ENCODE results near the gene ZNF211. TPM values are rescaled to one million over a fixed set of nuclear protein-coding genes. Genes with fewer than 3 reads are reported as not detected.

Gene ZNF211
- total RNA-seq, 1 experiment from 2014 or later = 10.1 TPM

DNA sequence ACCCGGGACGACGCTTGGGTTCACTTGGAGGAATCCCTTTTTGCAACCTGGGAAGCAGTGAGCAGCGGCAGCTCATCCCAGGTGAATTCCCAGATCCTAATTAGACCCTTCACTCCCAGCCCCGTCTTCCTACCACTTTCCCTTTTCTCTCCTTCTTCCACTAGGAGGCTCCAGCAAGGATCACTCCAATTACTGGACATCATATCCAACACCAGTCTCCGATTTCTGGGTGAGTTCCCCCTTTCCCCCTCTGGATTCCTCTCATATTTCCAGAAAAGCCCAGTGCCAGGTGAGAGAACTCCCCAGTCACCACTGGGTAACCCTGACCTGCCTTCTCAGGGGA, 18.7 kb downstream of the ZNF211 start:
- no peaks in the 10 kb centered on the region for H3K36me3 ChIP-seq (ENCODE audit: low read depth, low read length)
- no peak overlapping the region for H3K9ac ChIP-seq (ENCODE audit: low read length)
- no peaks in the 10 kb centered on the region for H4K20me1 ChIP-seq (ENCODE audit: low read length)
- intact Hi-C loops (cut with micrococcal nuclease) = no loop called here
- DNase-seq = no peak
- H2AFZ ChIP-seq (ENCODE audit: low read length) = no peak overlapping the region
- ChIA-PET CTCF (no interaction called here), POLR2A (ENCODE audit: unreplicated experiment) (no interaction called here)
- H3K9me2 ChIP-seq (replicated peaks; ENCODE audit: low read length) = no peaks in the 10 kb centered on the region
- no TSS peak for BruUV-seq (replicated peaks)
- no peak overlapping the region for H3K4me2 ChIP-seq (ENCODE audit: low read length)
- TF ChIP-seq, protein P1, sequence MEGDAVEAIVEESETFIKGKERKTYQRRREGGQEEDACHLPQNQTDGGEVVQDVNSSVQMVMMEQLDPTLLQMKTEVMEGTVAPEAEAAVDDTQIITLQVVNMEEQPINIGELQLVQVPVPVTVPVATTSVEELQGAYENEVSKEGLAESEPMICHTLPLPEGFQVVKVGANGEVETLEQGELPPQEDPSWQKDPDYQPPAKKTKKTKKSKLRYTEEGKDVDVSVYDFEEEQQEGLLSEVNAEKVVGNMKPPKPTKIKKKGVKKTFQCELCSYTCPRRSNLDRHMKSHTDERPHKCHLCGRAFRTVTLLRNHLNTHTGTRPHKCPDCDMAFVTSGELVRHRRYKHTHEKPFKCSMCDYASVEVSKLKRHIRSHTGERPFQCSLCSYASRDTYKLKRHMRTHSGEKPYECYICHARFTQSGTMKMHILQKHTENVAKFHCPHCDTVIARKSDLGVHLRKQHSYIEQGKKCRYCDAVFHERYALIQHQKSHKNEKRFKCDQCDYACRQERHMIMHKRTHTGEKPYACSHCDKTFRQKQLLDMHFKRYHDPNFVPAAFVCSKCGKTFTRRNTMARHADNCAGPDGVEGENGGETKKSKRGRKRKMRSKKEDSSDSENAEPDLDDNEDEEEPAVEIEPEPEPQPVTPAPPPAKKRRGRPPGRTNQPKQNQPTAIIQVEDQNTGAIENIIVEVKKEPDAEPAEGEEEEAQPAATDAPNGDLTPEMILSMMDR (conservative IDR thresholded peaks at IDR 0.05; ENCODE audit: low read depth, low read length) = peak; percentile 11; the same call in 1 of the 2 replicates
- TF ChIP-seq EZH2phosphoT487 (IDR thresholded peaks at IDR 0.05; ENCODE audit: borderline replicate concordance, low read length) (no peak), EZH2 (IDR thresholded peaks at IDR 0.05; ENCODE audit: low read length, unreplicated experiment) (no peak)
- H3K79me2 ChIP-seq (ENCODE audit: low read length) = no peaks in the 10 kb centered on the region
- H3F3A ChIP-seq (ENCODE audit: low read length, unreplicated experiment) = no peaks in the 10 kb centered on the region
- H3K4me1 ChIP-seq (ENCODE audit: insufficient read depth, low read length) = no peaks in the 10 kb centered on the region
- H3K9me3 ChIP-seq (ENCODE audit: low read length) = peaks cover 17% of the 10 kb centered on the region; the same call in 1 of the 2 replicates
- no peak for ATAC-seq
- no peaks in the 10 kb centered on the region for H3K27me3 ChIP-seq (ENCODE audit: low read length)
- no peak overlapping the region for H3K4me3 ChIP-seq (ENCODE audit: low read length)
- H3K27ac ChIP-seq (ENCODE audit: low read length) = no peak overlapping the region

DNA sequence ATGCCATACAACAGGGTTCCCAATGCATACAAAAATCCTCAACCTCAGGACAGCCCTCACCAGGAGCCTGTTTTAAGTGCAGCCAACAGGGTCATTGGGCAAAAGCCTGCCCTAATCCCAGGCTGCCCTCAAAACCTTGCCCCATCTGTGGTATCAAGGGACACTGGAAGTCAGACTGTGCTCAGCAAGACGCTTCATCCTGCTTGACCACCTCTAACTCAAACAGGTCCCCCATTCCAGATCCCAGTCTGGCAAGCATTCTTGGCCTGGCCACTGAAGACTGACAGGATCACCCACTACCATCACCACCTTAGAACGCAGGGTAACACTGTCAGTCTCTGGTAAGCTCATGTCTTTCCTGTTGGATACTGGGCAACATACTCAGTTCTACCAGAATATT, 20.7 kb downstream of the ZNF211 start:
- POLR2A ChIA-PET (ENCODE audit: unreplicated experiment) = no interaction called here
- H3K9ac ChIP-seq (ENCODE audit: low read length) = no peak overlapping the region
- no peaks in the 10 kb centered on the region for H3K79me2 ChIP-seq (ENCODE audit: low read length)
- H3K9me2 ChIP-seq (replicated peaks; ENCODE audit: low read length) = no peaks in the 10 kb centered on the region
- no peak overlapping the region for H3K4me3 ChIP-seq (ENCODE audit: low read length)
- intact Hi-C loops (cut with micrococcal nuclease) = no loop called here
- H3K36me3 ChIP-seq (ENCODE audit: low read depth, low read length) = no peaks in the 10 kb centered on the region
- DNase-seq (no peak), ATAC-seq (no peak)
- H4K20me1 ChIP-seq (ENCODE audit: low read length) = no peaks in the 10 kb centered on the region
- H3K9me3 ChIP-seq (ENCODE audit: low read length) = peaks cover 16% of the 10 kb centered on the region; the same call in 1 of the 2 replicates
- no peaks in the 10 kb centered on the region for H3K27me3 ChIP-seq (ENCODE audit: low read length)
- CTCF ChIA-PET = no interaction called here
- H3K27ac ChIP-seq (ENCODE audit: low read length) = no peak overlapping the region
- no peaks in the 10 kb centered on the region for H3F3A ChIP-seq (ENCODE audit: low read length, unreplicated experiment)
- no peak overlapping the region for H3K4me2 ChIP-seq (ENCODE audit: low read length)
- TF ChIP-seq EZH2phosphoT487 (IDR thresholded peaks at IDR 0.05; ENCODE audit: borderline replicate concordance, low read length) = no peak
- TF ChIP-seq, protein P1 (conservative IDR thresholded peaks at IDR 0.05; ENCODE audit: low read depth, low read length) = no peak
- no peak for TF ChIP-seq EZH2 (IDR thresholded peaks at IDR 0.05; ENCODE audit: low read length, unreplicated experiment)
- no peak overlapping the region for H2AFZ ChIP-seq (ENCODE audit: low read length)
- H3K4me1 ChIP-seq (ENCODE audit: insufficient read depth, low read length) = no peaks in the 10 kb centered on the region
- BruUV-seq (replicated peaks) = no TSS peak

DNA sequence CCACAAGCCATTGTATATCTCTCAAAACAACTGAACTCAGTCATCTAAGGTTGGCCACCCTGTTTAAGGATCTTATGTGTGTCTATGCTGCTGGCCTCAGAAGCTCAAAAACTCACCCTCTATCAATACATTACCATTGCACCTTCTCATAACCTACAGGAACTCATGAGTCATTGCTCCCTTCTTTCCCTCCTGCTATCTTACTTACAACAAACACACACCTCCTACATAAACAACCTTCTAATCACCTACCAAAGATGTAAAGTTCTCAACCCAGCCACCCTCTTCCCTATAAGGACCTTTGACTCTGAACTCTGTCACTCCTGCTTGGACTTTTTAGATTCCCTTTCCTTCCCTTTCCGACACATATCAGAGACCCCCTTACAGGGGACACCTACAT, 22.5 kb downstream of the ZNF211 start:
- DNase-seq (no peak), ATAC-seq (no peak)
- H3K36me3 ChIP-seq (ENCODE audit: low read depth, low read length) = no peaks in the 10 kb centered on the region
- no peak overlapping the region for H3K9ac ChIP-seq (ENCODE audit: low read length)
- H3K4me3 ChIP-seq (ENCODE audit: low read length) = no peak overlapping the region
- no peaks in the 10 kb centered on the region for H3F3A ChIP-seq (ENCODE audit: low read length, unreplicated experiment)
- ChIA-PET CTCF (no interaction called here), POLR2A (ENCODE audit: unreplicated experiment) (no interaction called here)
- 0 out of 2 replicates have a peak, but pooled peaks cover 10% of the 10 kb centered on the region for H3K27me3 ChIP-seq (ENCODE audit: low read length)
- H3K9me3 ChIP-seq (ENCODE audit: low read length) = 0 out of 2 replicates have a peak, but pooled peaks cover 12% of the 10 kb centered on the region
- H3K27ac ChIP-seq (ENCODE audit: low read length) = no peak overlapping the region
- no peaks in the 10 kb centered on the region for H4K20me1 ChIP-seq (ENCODE audit: low read length)
- no peaks in the 10 kb centered on the region for H3K4me1 ChIP-seq (ENCODE audit: insufficient read depth, low read length)
- intact Hi-C loops (cut with micrococcal nuclease) = no loop called here
- no peaks in the 10 kb centered on the region for H3K79me2 ChIP-seq (ENCODE audit: low read length)
- H3K9me2 ChIP-seq (replicated peaks; ENCODE audit: low read length) = no peaks in the 10 kb centered on the region
- no peak for TF ChIP-seq EZH2 (IDR thresholded peaks at IDR 0.05; ENCODE audit: low read length, unreplicated experiment)
- TF ChIP-seq, protein P1 (conservative IDR thresholded peaks at IDR 0.05; ENCODE audit: low read depth, low read length) = no peak
- TF ChIP-seq EZH2phosphoT487 (IDR thresholded peaks at IDR 0.05; ENCODE audit: borderline replicate concordance, low read length) = no peak
- no peak overlapping the region for H3K4me2 ChIP-seq (ENCODE audit: low read length)
- H2AFZ ChIP-seq (ENCODE audit: low read length) = no peak overlapping the region
- no TSS peak for BruUV-seq (replicated peaks)

All from PC-3 (cell line).